Activated CD8-positive, alpha-beta memory T cell treated with anti-CD3 and anti-CD28 coated beads for 4 hours (primary cell): ENCODE results near the gene SIK2.
A peak's percentile ranks its signal among the peaks of the same experiment; 100 is the strongest.

Experiments
- DNase-seq, 2 donors: peaks; one replicate each; pipeline ENCODE4 v3.0.0-alpha.2; 2020; ENCODE audit warnings: low read depth in 2 of 2

Gene SIK2

GRCh38 chr11:111601979-111602864 is at the start of gene SIK2:
SIK2 (plus strand) TSS chr11:111602449; CDS start chr11:111602564, 115 bp downstream.
- peak; percentile 77 to 78 for DNase-seq

- DNase-seq = no peak
Measured at GRCh38 chr11:111554532-111554931, 47.7 kb upstream of the SIK2 start.

GRCh38 chr11:111555255-111555654 is 47.0 kb upstream of the SIK2 start:
- DNase-seq = no peak

- no peak for DNase-seq
Measured at GRCh38 chr11:111557425-111558111, 44.7 kb upstream of the SIK2 start.

- DNase-seq = no peak
Measured at GRCh38 chr11:111559800-111560464, 42.3 kb upstream of the SIK2 start.

- no peak for DNase-seq
Measured at GRCh38 chr11:111560800-111561199, 41.4 kb upstream of the SIK2 start.

GRCh38 chr11:111561306-111561705 is 40.9 kb upstream of the SIK2 start:
- DNase-seq = no peak

- no peak for DNase-seq
Measured at GRCh38 chr11:111561791-111562325, 40.4 kb upstream of the SIK2 start.

GRCh38 chr11:111562692-111563389 is 39.4 kb upstream of the SIK2 start:
- DNase-seq = no peak

GRCh38 chr11:111565114-111565720 is 37.0 kb upstream of the SIK2 start:
- DNase-seq = peak; percentile 30 to 31

GRCh38 chr11:111566324-111566723 is 35.9 kb upstream of the SIK2 start:
- DNase-seq = no peak

- DNase-seq = no peak
Measured at GRCh38 chr11:111569476-111569875, 32.8 kb upstream of the SIK2 start.

- DNase-seq = no peak
Measured at GRCh38 chr11:111570796-111571195, 31.5 kb upstream of the SIK2 start.

- no peak for DNase-seq
Measured at GRCh38 chr11:111571829-111572501, 30.3 kb upstream of the SIK2 start.

- DNase-seq = no peak
Measured at GRCh38 chr11:111572581-111572980, 29.7 kb upstream of the SIK2 start.

GRCh38 chr11:111573821-111574249 is 28.4 kb upstream of the SIK2 start:
- no peak for DNase-seq

GRCh38 chr11:111574373-111575225 is 27.6 kb upstream of the SIK2 start:
- no peak for DNase-seq

GRCh38 chr11:111575740-111576139 is 26.5 kb upstream of the SIK2 start:
- no peak for DNase-seq

- no peak for DNase-seq
Measured at GRCh38 chr11:111577821-111578220, 24.4 kb upstream of the SIK2 start.

GRCh38 chr11:111581341-111581740 is 20.9 kb upstream of the SIK2 start:
- no peak for DNase-seq
